IMR-90 (cell line): ENCODE measurements around the gene PRKAR1B. TPM values are rescaled to one million over a fixed set of nuclear protein-coding genes. Genes with fewer than 3 reads are reported as not detected.

Source experiments
- ATAC-seq: fragments of 200-7000 bp; cut with Tn5 transposase; 2 replicates; pipeline ENCODE4 v1.9.1; 2020; ENCODE audit warnings: low read depth, mild to moderate bottlenecking, moderate library complexity
- BruUV-seq: library from RNA; stranded (reverse); fragments of 400-500 nt; replicated peaks from 2 replicates; lab custom pipeline; 2021; lab: Mats Ljungman, UMichigan
- CTCF ChIA-PET: fragments of 300-600 bp; formaldehyde crosslinking; extraction: SDS; loops from one replicate; lab custom pipeline; 2021; ENCODE audit warnings: antibody characterized with exemption; lab: Yijun Ruan, JAX
- POLR2A ChIA-PET: fragments of 300-600 bp; sonication (Branson Sonifier 250); formaldehyde crosslinking; loops from one replicate; lab custom pipeline; 2022; ENCODE audit warnings: antibody characterized with exemption; ENCODE audit not compliant: unreplicated experiment; lab: Charles Lee
- DNase-seq: peaks from one replicate; pipeline ENCODE4 v3.0.0; 2013
- H2AFZ ChIP-seq: replicated peaks from 2 replicates; pipeline ENCODE3; 2013; ENCODE audit warnings: low read length, mild to moderate bottlenecking; ENCODE audit not compliant: poor library complexity
- H2AK5ac ChIP-seq: 2 replicates; pipeline ENCODE4 v1.6.1; 2013; ENCODE audit warnings: low read depth, low read length, inconsistent platforms
- H2AK9ac ChIP-seq: replicated peaks from 2 replicates; pipeline ENCODE3; 2013; ENCODE audit warnings: mild to moderate bottlenecking, low read depth, low read length, moderate library complexity; ENCODE audit not compliant: poor library complexity
- H2BK120ac ChIP-seq: 2 replicates; pipeline ENCODE4 v1.6.1; 2013; ENCODE audit warnings: low read depth, low read length, inconsistent platforms
- H2BK15ac ChIP-seq: 3 replicates; pipeline ENCODE4 v1.6.1; 2013; ENCODE audit warnings: low read depth, low read length, inconsistent platforms
- H2BK20ac ChIP-seq: 2 replicates; pipeline ENCODE4 v1.6.1; 2013; ENCODE audit warnings: low read depth, mild to moderate bottlenecking, inconsistent platforms, low read length, moderate library complexity
- H2BK5ac ChIP-seq: 2 replicates; pipeline ENCODE4 v1.6.1; 2013; ENCODE audit warnings: mild to moderate bottlenecking, low read depth, low read length, inconsistent platforms; ENCODE audit not compliant: poor library complexity, severe bottlenecking
- H3K14ac ChIP-seq: replicated peaks from 2 replicates; pipeline ENCODE4 v1.6.1; 2013; ENCODE audit warnings: low read depth, low read length, inconsistent platforms
- H3K18ac ChIP-seq: 2 replicates; pipeline ENCODE4 v1.6.1; 2013; ENCODE audit warnings: low read depth, low read length, control low read depth
- H3K23ac ChIP-seq: 2 replicates; pipeline ENCODE4 v1.6.1; 2013; ENCODE audit warnings: low read depth, low read length, inconsistent platforms
- H3K27ac ChIP-seq: 2 replicates; pipeline ENCODE4 v1.5.1; 2013; ENCODE audit warnings: mild to moderate bottlenecking, control low read depth, low read length; ENCODE audit not compliant: insufficient read depth
- H3K27me3 ChIP-seq: 2 replicates; pipeline ENCODE4 v1.6.1; 2013; ENCODE audit warnings: low read length; ENCODE audit not compliant: control insufficient read depth, insufficient read depth
- H3K36me3 ChIP-seq: 2 replicates; pipeline ENCODE4 v1.6.1; 2013; ENCODE audit warnings: low read length, mixed read lengths; ENCODE audit not compliant: control insufficient read depth, insufficient read depth
- H3K4ac ChIP-seq: 2 replicates; pipeline ENCODE4 v1.6.1; 2013; ENCODE audit warnings: low read depth, low read length, inconsistent platforms
- H3K4me1 ChIP-seq: 2 replicates; pipeline ENCODE4 v1.6.1; 2013; ENCODE audit warnings: low read length, mixed read lengths; ENCODE audit not compliant: control insufficient read depth, insufficient read depth
- H3K4me2 ChIP-seq: 2 replicates; pipeline ENCODE4 v1.6.1; 2013; ENCODE audit warnings: low read depth, mild to moderate bottlenecking, control low read depth, low read length, moderate library complexity
- H3K4me3 ChIP-seq: 2 replicates; pipeline ENCODE4 v1.5.1; 2013; ENCODE audit warnings: low read depth, mild to moderate bottlenecking, control low read depth, low read length, moderate library complexity; ENCODE audit not compliant: insufficient read depth
- H3K56ac ChIP-seq: 2 replicates; pipeline ENCODE4 v1.6.1; 2013; ENCODE audit warnings: low read length, inconsistent platforms; ENCODE audit not compliant: insufficient read depth; ENCODE audit errors: extremely low read depth
- H3K79me1 ChIP-seq, 2 experiments: 2 replicates each; pipeline ENCODE4 v1.6.1; 2013; ENCODE audit warnings: low read length in 2 of 2, inconsistent platforms in 1 of 2, low read depth in 1 of 2
- H3K9ac ChIP-seq: 2 replicates; pipeline ENCODE4 v1.6.1; 2013; ENCODE audit warnings: low read depth, low read length, control low read depth
- H3K9me1 ChIP-seq: 2 replicates; pipeline ENCODE4 v1.6.1; 2013; ENCODE audit warnings: low read length, inconsistent platforms; ENCODE audit not compliant: insufficient read depth
- H3K9me3 ChIP-seq: 2 replicates; pipeline ENCODE4 v1.6.1; 2013; ENCODE audit warnings: low read length; ENCODE audit not compliant: control insufficient read depth, insufficient read depth
- H4K20me1 ChIP-seq: 2 replicates; pipeline ENCODE4 v1.6.1; 2013; ENCODE audit warnings: low read length, inconsistent platforms; ENCODE audit not compliant: insufficient read depth
- H4K5ac ChIP-seq: 2 replicates; pipeline ENCODE4 v1.6.1; 2013; ENCODE audit warnings: mild to moderate bottlenecking, low read depth, low read length, control low read depth
- H4K8ac ChIP-seq, 2 experiments: 2 replicates each; pipeline ENCODE4 v1.6.1; 2013; ENCODE audit warnings: low read depth in 2 of 2, low read length in 2 of 2, control low read depth in 1 of 2, inconsistent platforms in 1 of 2
- H4K91ac ChIP-seq: 2 replicates; pipeline ENCODE4 v1.6.1; 2013; ENCODE audit warnings: low read depth, low read length, inconsistent platforms; ENCODE audit not compliant: insufficient read depth
- CEBPB ChIP-seq: IDR thresholded peaks from 2 replicates; pipeline ENCODE4 v1.6.1; 2012; ENCODE audit warnings: low read depth, low read length, improper control_type of control experiment
- RCOR1 ChIP-seq: IDR thresholded peaks from 2 replicates; pipeline ENCODE4 v1.6.1; 2012; ENCODE audit warnings: mild to moderate bottlenecking, low read length, improper control_type of control experiment; ENCODE audit not compliant: insufficient replicate concordance
- WGBS, 2 experiments: methylation state at CpG; one replicate each; pipeline versions ENCODE4 v1.1.5 to v1.1.7; 2013; ENCODE audit warnings: missing lambda C conversion rate in 2 of 2; ENCODE audit not compliant: insufficient read length in 1 of 2; ENCODE audit errors: extremely low coverage in 2 of 2; 5-methylcytosine and 5-hydroxymethylcytosine counted together
- dilution Hi-C: fragments of 300-500 bp; cut with HindIII; formaldehyde crosslinking; loops from one replicate; pipeline ENCODE4 v1.14.3; 2018; ENCODE audit warnings: low sequenced_read_pairs; ENCODE audit not compliant: unreplicated experiment
- in situ Hi-C: fragments of 300-500 bp; cut with MboI; formaldehyde crosslinking; loops from 3 replicates; pipeline ENCODE4 v1.14.3; 2019; ENCODE audit warnings: low sequenced_read_pairs, inconsistent platforms, mixed read lengths
- intact Hi-C: fragments of 100-400 bp; cut with micrococcal nuclease; formaldehyde crosslinking; loops from 2 replicates; pipeline ENCODE4 v1.10.0; 2022
- polyA plus RNA-seq, 3 experiments: library from polyadenylated mRNA; depleted of rRNA; stranded (reverse); fragments of >200 nt; gene quantifications; 2 replicates each; pipeline ENCODE4 v1.2.3, GENCODE V29; 2012; ENCODE audit warnings: low replicate concordance in 1 of 3
- total RNA-seq: library from RNA; depleted of rRNA; stranded (reverse); fragments of >200 nt; gene quantifications from 2 replicates; pipeline ENCODE4 v1.2.3, GENCODE V29; 2012

Gene PRKAR1B
- total and polyA plus RNA-seq, 2 of the 4 experiments (the other 2 are of a cell fraction): 15.2 to 20.2 TPM

- Histone ChIP-seq H3K56ac (no peak overlapping the region), H3K4me2 (no peak overlapping the region), H4K8ac (no peak overlapping the region), H3K9me1 (no peaks in the 10 kb centered on the region), H2AK5ac (no peak overlapping the region), H4K91ac (no peak overlapping the region), H2BK20ac (no peak overlapping the region), H3K27me3 (no peaks in the 10 kb centered on the region; the same call in 1 of the 2 replicates), H2BK15ac (no peak overlapping the region), H2AK9ac (no peak overlapping the region), H3K23ac (no peak overlapping the region), H3K9ac (no peak overlapping the region), H3K18ac (no peak overlapping the region), H4K5ac (no peak overlapping the region), H3K4me3 (no peak overlapping the region), H4K20me1 (no peaks in the 10 kb centered on the region), H3K4me1 (0 out of 2 replicates have a peak, but pooled peaks cover 3% of the 10 kb centered on the region), H3K14ac (no peak overlapping the region), H2BK5ac (no peak overlapping the region), H3K36me3 (no peaks in the 10 kb centered on the region), H2AFZ (no peak overlapping the region), H3K9me3 (no peaks in the 10 kb centered on the region), H3K4ac (no peak overlapping the region), H3K79me1 (no peaks in the 10 kb centered on the region), H2BK120ac (no peak overlapping the region), H3K27ac (no peak overlapping the region)
- intact Hi-C loops (no loop called here), in situ Hi-C loops (no loop called here), dilution Hi-C loops (no loop called here)
- BruUV-seq: no TSS peak
- TF ChIP-seq CEBPB (peak; percentile 40; the same call in 1 of the 2 replicates), RCOR1 (no peak)
- CTCF ChIA-PET: no interaction called here
- POLR2A ChIA-PET: no interaction called here
- 90% methylated on average over 24 of the region's 33 CpGs; no CpG with 5 or more reads in 1 of the 2 experiments for WGBS, 2 experiments
- DNase-seq: no peak
- ATAC-seq: no peak
Measured at GRCh38 chr7:605661-606450, 121.2 kb downstream of the PRKAR1B start.
